ENCODE results near the gene KDM4E. TPM values are rescaled to one million over a fixed set of nuclear protein-coding genes. Genes with fewer than 3 reads are reported as not detected.

The KDM4E gene
- 0.02 TPM in 1 of 2 replicates, not detected in the other for polyA plus RNA-seq (2012; rRNA removed)
- not detected in 2 replicates for polyA plus RNA-seq (2012; cell fraction: cytosol; rRNA removed)
- polyA plus RNA-seq (2012; cell fraction: nucleus; rRNA removed): not detected in 2 replicates

DNA sequence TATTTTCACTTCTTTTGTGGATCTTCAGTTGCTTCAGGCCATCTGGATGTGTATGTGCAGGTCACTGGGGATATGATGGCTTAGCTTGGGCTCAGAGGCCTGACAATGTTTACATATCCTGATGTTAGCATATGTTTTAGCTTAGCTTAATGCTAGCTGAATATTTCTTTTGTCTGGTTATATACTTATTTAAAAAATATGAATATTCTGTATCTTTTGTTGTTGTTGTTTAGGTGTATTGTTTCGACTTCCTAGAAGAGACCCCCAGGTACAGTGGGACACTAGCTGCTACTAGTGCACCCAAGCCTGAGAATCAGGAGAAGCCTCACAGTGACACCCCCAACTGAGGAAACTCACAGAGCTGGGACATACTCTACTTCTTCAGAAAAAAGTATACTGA is at the start of gene KDM4E:
Gene KDM4E, plus strand, starts transcription at position 301 of the 400 bp plus-strand sequence. CDS start 300 bp downstream, outside the sequence.
- Histone ChIP-seq H4K20me1 (ENCODE audit: insufficient read depth) (no peaks in the 10 kb centered on the region), H3K4me2 (no peak within 1 kb of the TSS), H3K4me3 (ENCODE audit: low read depth in 2 of 2, low read length in 1 of 2) (no peak within 1 kb of the TSS), H3K27ac (ENCODE audit: low read depth in 2 of 2, low read length in 1 of 2) (no peak within 1 kb of the TSS), H3K36me3 (replicated peaks in 1 of 2; ENCODE audit: control insufficient read depth in 1 of 2, insufficient read depth in 2 of 2, low read length in 1 of 2) (no peaks in the 10 kb centered on the region), H3K4me1 (ENCODE audit: control insufficient read depth in 1 of 2, insufficient read depth in 2 of 2, low read depth in 1 of 2, low read length in 1 of 2) (no peaks in the 10 kb centered on the region), H3F3A (replicated peaks; ENCODE audit: insufficient read depth) (no peaks in the 10 kb centered on the region), H3K9me2 (no peaks in the 10 kb centered on the region), H3K27me3 (ENCODE audit: insufficient read depth) (no peaks in the 10 kb centered on the region), H3K9ac (no peak within 1 kb of the TSS), H3K9me3 (no peaks in the 10 kb centered on the region), H3K79me2 (ENCODE audit: insufficient read depth) (no peaks in the 10 kb centered on the region), H2AFZ (ENCODE audit: low read depth) (no peak within 1 kb of the TSS)
- ChIA-PET POLR2A (interaction anchor here (0.5 kb wide), 1 partner anchor 101 kb away, joined by 3 read pairs; no protein-coding TSS in a partner anchor), CTCF (no interaction called here)
- TF ChIP-seq YY1 (IDR thresholded peaks at IDR 0.05; ENCODE audit: low read depth) (no peak), EZH2phosphoT487 (IDR thresholded peaks at IDR 0.05; ENCODE audit: borderline replicate concordance, low read depth) (no peak), TCF12 (IDR thresholded peaks at IDR 0.05) (no peak), EP300 (IDR thresholded peaks at IDR 0.05; ENCODE audit: borderline replicate concordance in 1 of 2, low read depth in 1 of 2, low read length in 1 of 2) (no peak), FOSL2 (IDR thresholded peaks at IDR 0.05; ENCODE audit: borderline replicate concordance, low read depth) (no peak), TAF1 (IDR thresholded peaks at IDR 0.05; ENCODE audit: borderline replicate concordance, low read depth, low read length) (no peak), RFX5 (IDR thresholded peaks at IDR 0.05; ENCODE audit: low read length) (no peak), FOXJ3 (CRISPR knock-in tag; IDR thresholded peaks at IDR 0.05) (no peak)
- TF ChIP-seq, protein P1, sequence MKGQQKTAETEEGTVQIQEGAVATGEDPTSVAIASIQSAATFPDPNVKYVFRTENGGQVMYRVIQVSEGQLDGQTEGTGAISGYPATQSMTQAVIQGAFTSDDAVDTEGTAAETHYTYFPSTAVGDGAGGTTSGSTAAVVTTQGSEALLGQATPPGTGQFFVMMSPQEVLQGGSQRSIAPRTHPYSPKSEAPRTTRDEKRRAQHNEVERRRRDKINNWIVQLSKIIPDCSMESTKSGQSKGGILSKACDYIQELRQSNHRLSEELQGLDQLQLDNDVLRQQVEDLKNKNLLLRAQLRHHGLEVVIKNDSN (IDR thresholded peaks at IDR 0.05; ENCODE audit: borderline replicate concordance, low read depth): no peak
- WGBS (ENCODE audit: low lambda C conversion rate): 45% methylated on average over 1 of the region's 1 CpG
- DNase-seq: no peak

DNA sequence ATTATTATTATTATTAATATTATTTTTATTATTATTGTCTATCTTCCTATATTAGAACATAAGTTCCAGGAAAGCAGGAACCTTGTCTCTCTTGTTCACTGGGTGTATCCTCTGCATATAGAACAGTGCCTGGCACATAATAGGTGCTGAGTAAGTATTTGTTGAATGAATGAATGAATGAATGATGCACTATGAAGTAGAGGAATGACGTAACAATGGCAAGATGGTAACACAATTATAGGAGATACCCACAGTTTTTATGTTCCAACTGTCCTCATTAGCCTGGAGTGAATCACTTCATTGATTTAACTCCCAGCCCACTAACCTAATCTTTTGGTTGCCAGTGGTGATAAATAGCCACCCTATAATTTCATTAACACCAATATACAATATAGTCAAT is 49.5 kb upstream of the KDM4E start:
- POLR2A ChIA-PET: no interaction called here
- TF ChIP-seq, protein P2, sequence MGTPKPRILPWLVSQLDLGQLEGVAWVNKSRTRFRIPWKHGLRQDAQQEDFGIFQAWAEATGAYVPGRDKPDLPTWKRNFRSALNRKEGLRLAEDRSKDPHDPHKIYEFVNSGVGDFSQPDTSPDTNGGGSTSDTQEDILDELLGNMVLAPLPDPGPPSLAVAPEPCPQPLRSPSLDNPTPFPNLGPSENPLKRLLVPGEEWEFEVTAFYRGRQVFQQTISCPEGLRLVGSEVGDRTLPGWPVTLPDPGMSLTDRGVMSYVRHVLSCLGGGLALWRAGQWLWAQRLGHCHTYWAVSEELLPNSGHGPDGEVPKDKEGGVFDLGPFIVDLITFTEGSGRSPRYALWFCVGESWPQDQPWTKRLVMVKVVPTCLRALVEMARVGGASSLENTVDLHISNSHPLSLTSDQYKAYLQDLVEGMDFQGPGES (IDR thresholded peaks at IDR 0.05; ENCODE audit: low read depth, low read length): no peak
- TF ChIP-seq RAD21 (IDR thresholded peaks at IDR 0.05; ENCODE audit: low read length): no peak
- TF ChIP-seq, protein P1 (IDR thresholded peaks at IDR 0.05; ENCODE audit: borderline replicate concordance, low read depth): no peak
- TF ChIP-seq, protein P3, sequence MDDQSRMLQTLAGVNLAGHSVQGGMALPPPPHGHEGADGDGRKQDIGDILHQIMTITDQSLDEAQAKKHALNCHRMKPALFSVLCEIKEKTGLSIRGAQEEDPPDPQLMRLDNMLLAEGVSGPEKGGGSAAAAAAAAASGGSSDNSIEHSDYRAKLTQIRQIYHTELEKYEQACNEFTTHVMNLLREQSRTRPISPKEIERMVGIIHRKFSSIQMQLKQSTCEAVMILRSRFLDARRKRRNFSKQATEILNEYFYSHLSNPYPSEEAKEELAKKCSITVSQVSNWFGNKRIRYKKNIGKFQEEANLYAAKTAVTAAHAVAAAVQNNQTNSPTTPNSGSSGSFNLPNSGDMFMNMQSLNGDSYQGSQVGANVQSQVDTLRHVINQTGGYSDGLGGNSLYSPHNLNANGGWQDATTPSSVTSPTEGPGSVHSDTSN (IDR thresholded peaks at IDR 0.05): no peak
- TF ChIP-seq TEAD4 (IDR thresholded peaks at IDR 0.05; ENCODE audit: borderline replicate concordance, insufficient read depth): no peak
- H3K27me3 ChIP-seq (ENCODE audit: insufficient read depth): no peaks in the 10 kb centered on the region
- no peaks in the 10 kb centered on the region for H4K20me1 ChIP-seq (ENCODE audit: insufficient read depth)
- H3F3A ChIP-seq (replicated peaks; ENCODE audit: insufficient read depth): peaks cover 8% of the 10 kb centered on the region
- H3K4me2 ChIP-seq: no peak overlapping the region
- H3K9ac ChIP-seq: no peak overlapping the region
- peaks cover 18% of the 10 kb centered on the region in 2 experiments for H3K36me3 ChIP-seq (replicated peaks in 1 of 2; ENCODE audit: control insufficient read depth in 1 of 2, insufficient read depth in 2 of 2, low read length in 1 of 2)
- peaks cover 6 to 7% of the 10 kb centered on the region in 2 experiments; a peak in 2 of 4 replicates for H3K4me1 ChIP-seq (ENCODE audit: control insufficient read depth in 1 of 2, insufficient read depth in 2 of 2, low read depth in 1 of 2, low read length in 1 of 2)
- CTCF ChIA-PET: no interaction called here
- no peak for DNase-seq
- H3K9me3 ChIP-seq: no peaks in the 10 kb centered on the region
- peaks cover 31% of the 10 kb centered on the region for H3K79me2 ChIP-seq (ENCODE audit: insufficient read depth)
- no peak overlapping the region for H2AFZ ChIP-seq (ENCODE audit: low read depth)
- 95% methylated on average over 1 of the region's 1 CpG for WGBS (ENCODE audit: low lambda C conversion rate)
- H3K4me3 ChIP-seq (ENCODE audit: low read depth in 2 of 2, low read length in 1 of 2): no peak overlapping the region
- no peak overlapping the region for H3K27ac ChIP-seq (ENCODE audit: low read depth in 2 of 2, low read length in 1 of 2)
- H3K9me2 ChIP-seq: no peaks in the 10 kb centered on the region

All from SK-N-SH (cell line).